H1 (cell line): ENCODE results near the gene PTX4. TPM values are rescaled to one million over a fixed set of nuclear protein-coding genes. Genes with fewer than 3 reads are reported as not detected.

Experiments used
- BCL11A ChIP-seq, 2 experiments: IDR thresholded peaks; one replicate each; pipeline ENCODE4 v1.6.1; 2011; ENCODE audit warnings: low read depth in 2 of 2, low read length in 2 of 2, mild to moderate bottlenecking in 2 of 2
- FOSL1 ChIP-seq: IDR thresholded peaks from 2 replicates; pipeline ENCODE4 v1.6.1; 2011; ENCODE audit warnings: mild to moderate bottlenecking, low read depth, low read length, moderate library complexity; ENCODE audit not compliant: insufficient read depth
- GTF2F1 ChIP-seq: IDR thresholded peaks from 2 replicates; pipeline ENCODE4 v1.6.1; 2012; ENCODE audit warnings: low read depth, low read length, improper control_type of control experiment, borderline replicate concordance
- KDM1A ChIP-seq: fragments of 200-600, 300-600 bp; sonication (generic); IDR thresholded peaks from 2 replicates; pipeline ENCODE4 v1.7.1; 2016; ENCODE audit warnings: mild to moderate bottlenecking, low read length, borderline replicate concordance
- MAFK ChIP-seq: IDR thresholded peaks from 2 replicates; pipeline ENCODE4 v1.6.1; 2012; ENCODE audit warnings: low read depth, mild to moderate bottlenecking, improper control_type of control experiment, low read length
- NRF1 ChIP-seq: IDR thresholded peaks from 2 replicates; pipeline ENCODE4 v1.6.1; 2011; ENCODE audit warnings: mild to moderate bottlenecking, low read depth, low read length, improper control_type of control experiment
- POLR2A ChIP-seq, 2 experiments: IDR thresholded peaks; 1 replicate in 1 of 2; 2 replicates in 1 of 2; pipeline ENCODE4 v1.6.1; 2011; ENCODE audit warnings: low read depth in 2 of 2, low read length in 2 of 2, mild to moderate bottlenecking in 2 of 2; ENCODE audit errors: control extremely low read depth in 1 of 2
- SAP30 ChIP-seq: fragments of 300-600 bp; sonication (generic); IDR thresholded peaks from 2 replicates; pipeline ENCODE4 v1.7.1; 2012; ENCODE audit warnings: low read length, moderate library complexity, mild to moderate bottlenecking, inconsistent platforms; ENCODE audit not compliant: insufficient read depth, insufficient replicate concordance
- SP4 ChIP-seq: IDR thresholded peaks from 2 replicates; pipeline ENCODE4 v1.6.1; 2012; ENCODE audit warnings: low read length, inconsistent platforms
- TAF1 ChIP-seq: IDR thresholded peaks from 2 replicates; pipeline ENCODE4 v1.6.1; 2011; ENCODE audit warnings: mild to moderate bottlenecking, low read depth, low read length
- polyA plus RNA-seq, 7 experiments: library from polyadenylated mRNA; depleted of rRNA in 3 of 7; stranded (reverse) in 5 of 7; unstranded in 2 of 7; fragments of >200 nt in 5 of 7; fragments of 200-250 nt in 2 of 7; gene quantifications; 1 replicate in 5 of 7; 2 replicates in 1 of 7; 4 replicates in 1 of 7; pipeline versions ENCODE4 v1.2.1 to v1.2.3, GENCODE V29; 2011 to 2013; ENCODE audit warnings: missing spikeins in 2 of 7, mixed read lengths in 2 of 7
- total RNA-seq: library from RNA; stranded (reverse); fragmentation: NEBNext Ultra II Directional; extraction: Animal tissue kit (Norgen Biotek cat#: 25700); gene quantifications from 2 replicates; pipeline ENCODE4 v1.2.1, GENCODE V29; 2021

PTX4 gene
- total and polyA plus RNA-seq, 2 of the 8 experiments (the other 6 are each of a cell fraction or from before 2014, with no cell fraction given), result not detected

DNA sequence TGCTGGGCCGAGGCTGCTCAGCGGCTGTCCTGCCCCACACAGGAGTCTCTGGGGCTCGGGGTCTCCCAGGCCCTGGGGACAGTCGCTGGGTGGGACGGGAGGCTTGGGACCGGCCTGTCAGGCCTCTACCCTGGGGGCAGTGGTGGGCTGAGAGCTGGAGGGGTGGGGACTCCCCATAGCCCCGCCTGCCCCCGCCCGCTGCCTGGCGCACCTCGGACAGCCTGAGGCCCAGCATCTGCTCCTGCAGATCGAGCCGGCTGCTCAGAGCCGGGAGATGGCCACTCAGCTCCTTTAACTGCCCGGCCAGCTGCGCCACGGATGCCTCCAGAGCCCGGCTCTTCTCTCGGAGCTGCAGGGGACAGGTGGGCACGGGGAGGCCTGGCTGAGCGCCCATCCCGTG, 51.1 kb downstream of the PTX4 start (continued):
- TF ChIP-seq FOSL1, result no peak
- no peak for TF ChIP-seq SP4
- no peak for TF ChIP-seq BCL11A (IDR thresholded peaks at IDR 0.05; ENCODE audit: low read depth in 2 of 2, low read length in 2 of 2)
- TF ChIP-seq KDM1A, result no peak
- TF ChIP-seq SAP30, result no peak
- no peak for TF ChIP-seq NRF1
- TF ChIP-seq GTF2F1, result no peak
- no peak for TF ChIP-seq TAF1
- no peak for TF ChIP-seq MAFK
- TF ChIP-seq POLR2A (IDR thresholded peaks at IDR 0.05; ENCODE audit: control extremely low read depth in 1 of 2, low read depth in 2 of 2, low read length in 2 of 2), result no peak
